Measurements from ENCODE around the gene PDLIM7.

PDLIM7 gene

DNA sequence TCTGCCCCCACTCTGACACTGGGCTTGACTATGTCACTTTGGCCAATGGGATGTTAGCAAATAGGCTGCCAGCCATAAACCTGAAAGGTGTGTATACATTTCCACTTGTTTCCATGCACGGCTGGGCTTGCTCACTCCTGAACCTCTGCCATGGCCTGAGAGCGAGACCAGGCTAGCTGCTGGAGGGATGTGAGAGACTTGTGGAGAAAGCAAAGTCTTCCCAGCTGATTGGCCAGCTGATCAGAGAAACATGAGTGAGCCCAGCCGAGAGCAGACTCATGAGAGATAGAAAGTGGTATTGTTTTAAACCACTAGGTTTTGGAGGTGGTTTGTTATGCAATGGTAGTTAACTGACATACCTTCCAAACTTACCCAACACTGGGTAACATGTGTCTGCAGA lies 43.0 kb upstream of the PDLIM7 start:
- H4K91ac ChIP-seq (ENCODE audit: low read depth, low read length), result no peak overlapping the region
- no CpG with 5 or more reads among the region's 3 CpGs for WGBS (ENCODE audit: extremely low coverage, insufficient coverage, insufficient read length)

DNA sequence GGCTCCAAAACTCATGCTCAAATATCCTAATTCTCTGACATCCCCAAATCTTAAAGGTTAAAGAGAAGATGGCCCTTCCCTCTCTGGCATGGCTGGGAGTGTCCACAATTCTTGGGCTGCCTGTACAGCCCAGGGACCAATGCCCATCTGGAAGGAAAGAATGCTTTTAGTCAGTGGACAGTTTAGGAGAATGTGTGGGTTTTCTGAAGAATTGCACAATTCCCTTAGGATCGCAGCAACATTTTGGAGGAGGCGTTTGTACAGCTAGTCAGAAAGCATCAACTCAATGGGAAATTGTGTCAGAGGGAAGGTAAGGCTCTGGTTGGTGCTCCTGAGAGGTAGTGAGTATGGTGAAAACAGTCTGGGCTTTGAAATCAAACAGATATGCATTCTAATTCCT lies 42.0 kb upstream of the PDLIM7 start:
- no peak for DNase-seq
- H2BK12ac ChIP-seq (ENCODE audit: low read length), result no peak overlapping the region
- H3K27ac ChIP-seq (ENCODE audit: low read depth, low read length), result no peak overlapping the region
- no peak overlapping the region for H4K12ac ChIP-seq (ENCODE audit: low read depth, low read length)
- no peak overlapping the region for H4K8ac ChIP-seq (ENCODE audit: low read depth, low read length)
- H4K91ac ChIP-seq (ENCODE audit: low read depth, low read length), result no peak overlapping the region
- no peaks in the 10 kb centered on the region for H3K79me2 ChIP-seq (ENCODE audit: control insufficient read depth, insufficient read depth, low read length, poor library complexity)
- H2AK5ac ChIP-seq (ENCODE audit: low read length), result no peak overlapping the region
- H2BK120ac ChIP-seq (ENCODE audit: insufficient read depth, low read length, poor library complexity), result no peak overlapping the region
- H3K9ac ChIP-seq (ENCODE audit: low read length), result no peak overlapping the region
- no peak overlapping the region for H3K14ac ChIP-seq (ENCODE audit: low read length)
- H3K23ac ChIP-seq (ENCODE audit: low read length), result no peak overlapping the region
- H3K4me3 ChIP-seq (ENCODE audit: low read depth, low read length), result no peak overlapping the region
- H3K4me2 ChIP-seq (ENCODE audit: low read length), result no peak overlapping the region
- peaks cover 24 to 29% of the 10 kb centered on the region in 2 experiments for H3K36me3 ChIP-seq (ENCODE audit: control insufficient read depth in 1 of 2, insufficient read depth in 2 of 2, low read length in 2 of 2)
- no peak overlapping the region for H2AFZ ChIP-seq (ENCODE audit: insufficient read depth, low read length, poor library complexity)
- no peak overlapping the region for H3K4ac ChIP-seq (ENCODE audit: low read depth, low read length)
- H3K9me3 ChIP-seq (ENCODE audit: insufficient read depth, low read depth, low read length), result no peaks in the 10 kb centered on the region
- no peaks in the 10 kb centered on the region for H3K79me1 ChIP-seq (ENCODE audit: low read length)
- no peaks in the 10 kb centered on the region for H3K27me3 ChIP-seq (ENCODE audit: insufficient read depth, low read length)
- no CpG with 5 or more reads among the region's 2 CpGs for WGBS (ENCODE audit: extremely low coverage, insufficient coverage, insufficient read length)
- peaks cover 2 to 11% of the 10 kb centered on the region in 2 experiments for H3K4me1 ChIP-seq (ENCODE audit: control insufficient read depth in 1 of 2, insufficient read depth in 2 of 2, low read length in 2 of 2)
- H3K18ac ChIP-seq (ENCODE audit: low read length), result no peak overlapping the region
- H2BK5ac ChIP-seq (ENCODE audit: low read depth, low read length, poor library complexity), result no peak overlapping the region

More for the DNA sequence above, 43.0 kb upstream of the PDLIM7 start:
- no peak overlapping the region for H2BK120ac ChIP-seq (ENCODE audit: insufficient read depth, low read length, poor library complexity)
- no peak overlapping the region for H3K18ac ChIP-seq (ENCODE audit: low read length)
- peaks cover 23 to 29% of the 10 kb centered on the region in 2 experiments for H3K36me3 ChIP-seq (ENCODE audit: control insufficient read depth in 1 of 2, insufficient read depth in 2 of 2, low read length in 2 of 2)
- peaks cover 2 to 14% of the 10 kb centered on the region in 2 experiments for H3K4me1 ChIP-seq (ENCODE audit: control insufficient read depth in 1 of 2, insufficient read depth in 2 of 2, low read length in 2 of 2)
- H4K8ac ChIP-seq (ENCODE audit: low read depth, low read length), result no peak overlapping the region
- H3K27ac ChIP-seq (ENCODE audit: low read depth, low read length), result no peak overlapping the region
- H3K79me1 ChIP-seq (ENCODE audit: low read length), result no peaks in the 10 kb centered on the region
- no peak overlapping the region for H3K4me2 ChIP-seq (ENCODE audit: low read length)
- no peaks in the 10 kb centered on the region for H3K9me3 ChIP-seq (ENCODE audit: insufficient read depth, low read depth, low read length)
- DNase-seq, result no peak
- no peak overlapping the region for H3K4me3 ChIP-seq (ENCODE audit: low read depth, low read length)
- H3K79me2 ChIP-seq (ENCODE audit: control insufficient read depth, insufficient read depth, low read length, poor library complexity), result no peaks in the 10 kb centered on the region
- no peak overlapping the region for H4K12ac ChIP-seq (ENCODE audit: low read depth, low read length)
- no peak overlapping the region for H2AFZ ChIP-seq (ENCODE audit: insufficient read depth, low read length, poor library complexity)
- no peak overlapping the region for H3K23ac ChIP-seq (ENCODE audit: low read length)
- H3K27me3 ChIP-seq (ENCODE audit: insufficient read depth, low read length), result no peaks in the 10 kb centered on the region
- H2BK5ac ChIP-seq (ENCODE audit: low read depth, low read length, poor library complexity), result no peak overlapping the region
- H3K9ac ChIP-seq (ENCODE audit: low read length), result no peak overlapping the region
- no peak overlapping the region for H2AK5ac ChIP-seq (ENCODE audit: low read length)
- no peak overlapping the region for H2BK12ac ChIP-seq (ENCODE audit: low read length)
- no peak overlapping the region for H3K14ac ChIP-seq (ENCODE audit: low read length)
- H3K4ac ChIP-seq (ENCODE audit: low read depth, low read length), result peak overlapping the region; percentile 0

- no peak overlapping the region for H3K4me2 ChIP-seq (ENCODE audit: low read length)
Measured at GRCh38 chr5:177538876-177539275, 41.5 kb upstream of the PDLIM7 start.

DNA sequence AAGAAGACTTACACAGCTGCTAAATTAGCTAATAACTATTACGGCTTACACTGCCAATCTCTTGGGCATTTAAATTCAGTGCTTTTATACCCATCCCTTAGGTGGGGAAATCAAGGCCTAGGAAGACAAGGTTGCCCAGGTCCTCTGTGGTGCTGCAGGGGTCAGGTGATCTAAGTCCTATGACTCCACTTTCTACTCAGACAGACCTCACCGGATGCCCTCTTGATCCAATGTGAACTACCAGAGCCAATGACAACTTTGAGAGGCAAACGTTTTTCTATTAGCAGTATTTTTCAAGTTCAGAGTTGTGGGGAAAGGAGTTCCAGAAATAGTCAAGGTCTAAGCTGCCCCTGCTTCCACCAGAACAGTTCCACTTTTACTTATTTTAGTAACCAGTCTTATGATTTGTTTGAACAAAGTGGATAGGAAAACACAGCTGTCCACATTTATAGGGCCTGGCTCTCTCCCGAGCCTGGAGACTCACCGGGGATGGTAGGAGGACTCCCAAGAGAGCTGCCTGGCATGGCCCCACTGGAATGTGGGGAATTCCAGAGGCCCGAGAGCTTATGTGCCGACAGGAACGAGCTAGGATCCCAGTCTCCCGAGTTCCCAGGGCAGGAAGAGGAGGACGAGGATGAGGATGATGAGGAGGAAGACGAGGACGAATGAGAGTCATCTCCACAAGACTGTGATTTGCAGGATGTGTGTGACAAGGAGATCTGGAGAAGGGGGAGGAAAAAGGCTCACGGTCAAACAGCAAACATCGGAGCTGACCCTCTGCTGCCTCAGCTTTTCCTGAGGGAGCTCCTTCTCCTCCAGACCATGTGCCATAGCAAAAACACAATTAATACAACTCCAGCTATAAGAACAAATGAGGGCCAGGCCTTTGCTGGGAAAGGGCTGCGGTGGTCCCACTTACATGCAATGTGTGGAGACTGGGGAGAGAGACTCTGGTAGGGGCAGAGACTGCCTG lies 40.3 kb upstream of the PDLIM7 start:
- no peak overlapping the region for H3K4me3 ChIP-seq (ENCODE audit: low read depth, low read length)
- no peaks in the 10 kb centered on the region for H3K9me3 ChIP-seq (ENCODE audit: insufficient read depth, low read depth, low read length)
- DNase-seq, result no peak
- no peak overlapping the region for H2BK12ac ChIP-seq (ENCODE audit: low read length)
- H3K27ac ChIP-seq (ENCODE audit: low read depth, low read length), result no peak overlapping the region
- no peaks in the 10 kb centered on the region for H3K27me3 ChIP-seq (ENCODE audit: insufficient read depth, low read length)
- H3K36me3 ChIP-seq (ENCODE audit: control insufficient read depth in 1 of 2, insufficient read depth in 2 of 2, low read length in 2 of 2), result peaks cover 35 to 39% of the 10 kb centered on the region in 2 experiments
- H3K4me1 ChIP-seq (ENCODE audit: control insufficient read depth in 1 of 2, insufficient read depth in 2 of 2, low read length in 2 of 2), result peaks cover 0 to 10% of the 10 kb centered on the region in 2 experiments
- H2AFZ ChIP-seq (ENCODE audit: insufficient read depth, low read length, poor library complexity), result no peak overlapping the region
- no CpG with 5 or more reads among the region's 15 CpGs for WGBS (ENCODE audit: extremely low coverage, insufficient coverage, insufficient read length)
- H3K9ac ChIP-seq (ENCODE audit: low read length), result no peak overlapping the region
- H3K14ac ChIP-seq (ENCODE audit: low read length), result no peak overlapping the region
- H2BK5ac ChIP-seq (ENCODE audit: low read depth, low read length, poor library complexity), result no peak overlapping the region
- H3K23ac ChIP-seq (ENCODE audit: low read length), result no peak overlapping the region
- H3K79me1 ChIP-seq (ENCODE audit: low read length), result no peaks in the 10 kb centered on the region
- no peak overlapping the region for H4K12ac ChIP-seq (ENCODE audit: low read depth, low read length)
- no peak overlapping the region for H4K91ac ChIP-seq (ENCODE audit: low read depth, low read length)
- no peak overlapping the region for H2BK120ac ChIP-seq (ENCODE audit: insufficient read depth, low read length, poor library complexity)
- H4K8ac ChIP-seq (ENCODE audit: low read depth, low read length), result no peak overlapping the region
- no peak overlapping the region for H2AK5ac ChIP-seq (ENCODE audit: low read length)
- no peaks in the 10 kb centered on the region for H3K79me2 ChIP-seq (ENCODE audit: control insufficient read depth, insufficient read depth, low read length, poor library complexity)
- no peak overlapping the region for H3K18ac ChIP-seq (ENCODE audit: low read length)
- H3K4ac ChIP-seq (ENCODE audit: low read depth, low read length), result no peak overlapping the region
- no peak overlapping the region for H3K4me2 ChIP-seq (ENCODE audit: low read length)

More at GRCh38 chr5:177538876-177539275, 41.5 kb upstream of the PDLIM7 start:
- Histone ChIP-seq H2AFZ (ENCODE audit: insufficient read depth, low read length, poor library complexity) (no peak overlapping the region), H3K27ac (ENCODE audit: low read depth, low read length) (no peak overlapping the region), H3K9me3 (ENCODE audit: insufficient read depth, low read depth, low read length) (no peaks in the 10 kb centered on the region), H2AK5ac (ENCODE audit: low read length) (no peak overlapping the region), H3K4me3 (ENCODE audit: low read depth, low read length) (no peak overlapping the region), H4K12ac (ENCODE audit: low read depth, low read length) (no peak overlapping the region), H4K91ac (ENCODE audit: low read depth, low read length) (no peak overlapping the region), H3K23ac (ENCODE audit: low read length) (no peak overlapping the region), H3K14ac (ENCODE audit: low read length) (no peak overlapping the region), H3K79me1 (ENCODE audit: low read length) (no peaks in the 10 kb centered on the region), H3K4me1 (ENCODE audit: control insufficient read depth in 1 of 2, insufficient read depth in 2 of 2, low read length in 2 of 2) (peaks cover 2 to 10% of the 10 kb centered on the region in 2 experiments), H2BK120ac (ENCODE audit: insufficient read depth, low read length, poor library complexity) (no peak overlapping the region), H3K9ac (ENCODE audit: low read length) (no peak overlapping the region), H3K36me3 (ENCODE audit: control insufficient read depth in 1 of 2, insufficient read depth in 2 of 2, low read length in 2 of 2) (peaks cover 26 to 31% of the 10 kb centered on the region in 2 experiments), H4K8ac (ENCODE audit: low read depth, low read length) (no peak overlapping the region), H3K79me2 (ENCODE audit: control insufficient read depth, insufficient read depth, low read length, poor library complexity) (no peaks in the 10 kb centered on the region), H2BK12ac (ENCODE audit: low read length) (no peak overlapping the region), H2BK5ac (ENCODE audit: low read depth, low read length, poor library complexity) (no peak overlapping the region), H3K27me3 (ENCODE audit: insufficient read depth, low read length) (no peaks in the 10 kb centered on the region), H3K4ac (ENCODE audit: low read depth, low read length) (no peak overlapping the region), H3K18ac (ENCODE audit: low read length) (no peak overlapping the region)
- no peak for DNase-seq
- no CpG with 5 or more reads among the region's 10 CpGs for WGBS (ENCODE audit: extremely low coverage, insufficient coverage, insufficient read length)

Data from trophoblast cell (in vitro differentiated cells and primary cell).